ENCODE measurements around the gene TMEM26.

Gene TMEM26

DNA sequence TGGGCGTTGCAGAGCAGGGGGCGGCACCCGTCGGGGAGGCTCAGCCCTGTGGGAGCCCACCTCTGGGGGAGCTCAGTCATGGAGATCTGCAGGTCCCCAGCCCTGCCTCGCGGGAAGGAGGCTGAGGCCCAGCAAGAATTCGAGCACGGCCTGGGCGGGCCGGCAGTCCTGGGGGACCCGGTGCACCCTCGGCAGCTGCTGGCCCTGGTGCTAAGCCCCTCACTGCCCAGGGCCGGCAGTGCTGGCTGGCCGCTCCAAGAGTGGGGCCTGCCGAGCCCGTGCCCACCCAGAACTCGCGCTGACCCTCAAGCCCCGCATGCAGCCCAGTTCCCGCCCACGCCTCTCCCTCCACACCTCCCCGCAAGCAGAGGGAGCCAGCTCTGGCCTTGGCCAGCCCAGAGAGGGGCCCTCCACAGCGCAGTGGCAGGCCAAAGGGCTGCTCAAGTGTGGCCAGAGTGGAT is 76.2 kb downstream of the TMEM26 start (continued):
- no peak for TF ChIP-seq ZNF558 (tag by site-specific recombination; IDR thresholded peaks at IDR 0.05)
- TF ChIP-seq ZFP41 (tag by site-specific recombination; IDR thresholded peaks at IDR 0.05; ENCODE audit: borderline replicate concordance) = no peak
- TF ChIP-seq FEZF1 (tag by site-specific recombination; IDR thresholded peaks at IDR 0.05) = no peak
- no peak for TF ChIP-seq ZNF214 (tag by site-specific recombination; IDR thresholded peaks at IDR 0.05; ENCODE audit: borderline replicate concordance)

DNA sequence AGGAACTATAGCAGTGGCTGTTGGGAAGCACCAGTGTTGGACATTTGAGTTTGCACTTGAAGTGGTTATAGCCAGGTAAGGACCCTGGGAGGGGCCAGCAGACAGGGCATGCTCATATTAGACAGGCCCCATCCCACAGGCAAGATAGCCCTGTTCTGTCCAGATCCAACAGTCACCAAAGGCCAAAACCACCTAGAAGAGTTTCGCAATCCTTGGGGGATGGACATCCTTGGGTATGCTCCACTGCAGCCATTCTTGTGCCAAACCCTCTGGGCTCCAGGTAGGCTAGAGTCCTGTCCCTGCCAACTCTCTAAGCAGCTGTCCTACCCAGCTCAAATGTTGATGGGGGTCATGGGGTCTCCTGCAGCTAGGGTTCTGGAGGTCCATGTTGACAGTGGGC is 76.8 kb downstream of the TMEM26 start:
- H3K9me3 ChIP-seq (ENCODE audit: control insufficient read depth, insufficient read depth, low read depth, low read length) = no peaks in the 10 kb centered on the region
- TF ChIP-seq ZBTB8A (tag by site-specific recombination; IDR thresholded peaks at IDR 0.05) (no peak), ZNF433 (tag by site-specific recombination; IDR thresholded peaks at IDR 0.05; ENCODE audit: low read depth) (no peak), ZNF37A (tag by site-specific recombination; IDR thresholded peaks at IDR 0.05) (no peak), ZNF248 (tag by site-specific recombination; IDR thresholded peaks at IDR 0.05) (no peak), ZNF785 (tag by site-specific recombination; IDR thresholded peaks at IDR 0.05) (no peak), SP2 (tag by site-specific recombination; IDR thresholded peaks at IDR 0.05) (no peak), ZBTB26 (tag by site-specific recombination; optimal IDR thresholded peaks at IDR 0.05) (no peak), TCF7L2 (IDR thresholded peaks at IDR 0.05; ENCODE audit: borderline replicate concordance, low read depth, low read length) (no peak), ZNF423 (tag by site-specific recombination; IDR thresholded peaks at IDR 0.05) (no peak), ZEB2 (tag by site-specific recombination; IDR thresholded peaks at IDR 0.05) (no peak), ZNF510 (tag by site-specific recombination; IDR thresholded peaks at IDR 0.05; ENCODE audit: insufficient replicate concordance) (no peak), KLF16 (tag by site-specific recombination; IDR thresholded peaks at IDR 0.05) (no peak), ZNF449 (tag by site-specific recombination; IDR thresholded peaks at IDR 0.05) (no peak), ZNF10 (tag by site-specific recombination; IDR thresholded peaks at IDR 0.05) (no peak), ZNF548 (tag by site-specific recombination; IDR thresholded peaks at IDR 0.05) (no peak), ZBTB11 (tag by site-specific recombination; conservative IDR thresholded peaks at IDR 0.05; ENCODE audit: low read depth) (no peak), GLIS2 (tag by site-specific recombination; IDR thresholded peaks at IDR 0.05) (no peak), ZNF426 (tag by site-specific recombination; IDR thresholded peaks at IDR 0.05) (no peak)
- CTCF ChIA-PET = no interaction called here
- H3K4me1 ChIP-seq (ENCODE audit: control insufficient read depth, insufficient read depth, low read length) = no peaks in the 10 kb centered on the region
- no peak overlapping the region for H3K4me3 ChIP-seq (ENCODE audit: low read depth, low read length)
- no peak overlapping the region for H3K27ac ChIP-seq (ENCODE audit: extremely low read depth, low read depth, low read length)
- POLR2A ChIA-PET = no interaction called here
- H3K36me3 ChIP-seq (ENCODE audit: control insufficient read depth in 2 of 2, insufficient read depth in 1 of 2, low read length in 2 of 2) = no peaks in the 10 kb centered on the region
